ENCODE results near the gene TRIM8. TPM values are rescaled to one million over a fixed set of nuclear protein-coding genes. Genes with fewer than 3 reads are reported as not detected.

TRIM8 gene
- total and polyA plus RNA-seq, 9 of the 15 experiments (the other 6 are each of a cell fraction or from before 2014, with no cell fraction given) = 1.7 to 26.0 (median 9.1) TPM

DNA sequence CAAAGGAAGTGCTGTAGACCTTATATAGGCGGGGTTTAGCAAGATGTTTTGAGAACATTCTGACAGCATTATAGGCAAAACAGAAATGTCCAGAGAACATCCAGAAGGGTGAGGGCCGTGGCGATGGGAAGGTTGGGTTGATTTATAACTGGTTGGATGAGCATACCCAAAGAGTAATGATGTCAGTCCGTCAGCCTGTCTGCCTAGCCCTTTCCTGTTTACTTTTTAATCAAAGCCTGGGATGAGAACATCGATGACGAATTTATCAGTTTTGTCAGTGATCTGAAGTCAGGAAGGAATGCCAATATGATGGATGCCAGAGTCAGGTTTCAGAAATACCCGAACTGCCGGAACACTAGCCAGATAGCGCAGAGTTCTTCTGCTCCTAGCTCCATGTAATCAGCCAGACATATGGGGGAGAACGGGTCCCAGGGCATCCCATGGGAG lies 33.8 kb upstream of the TRIM8 start:
- no peak overlapping the region for H2AFZ ChIP-seq (ENCODE audit: low read depth, low read length)
- ChIA-PET CTCF (ENCODE audit: low intra/inter-chr PET ratio) (no interaction called here), POLR2A (no interaction called here)
- H3K27ac ChIP-seq (ENCODE audit: extremely low read depth, low read depth, low read length) = no peak overlapping the region
- intact Hi-C loops (cut with micrococcal nuclease) = no loop called here
- no peaks in the 10 kb centered on the region for H3K27me3 ChIP-seq (ENCODE audit: control insufficient read depth in 2 of 2, insufficient read depth in 2 of 2, low read length in 2 of 2)
- WGBS (ENCODE audit: insufficient coverage, low coverage, missing lambda C conversion rate) = 79% methylated on average over 9 of the region's 10 CpGs
- no peak overlapping the region for H3K4me3 ChIP-seq
- H3K4me2 ChIP-seq (ENCODE audit: insufficient read depth, low read length) = no peak overlapping the region
- no peak for ATAC-seq
- H4K20me1 ChIP-seq (replicated peaks; ENCODE audit: control insufficient read depth, insufficient read depth, low read length) = no peaks in the 10 kb centered on the region
- peaks cover 0 to 16% of the 10 kb centered on the region in 2 experiments; a peak in 4 of 5 replicates for H3K4me1 ChIP-seq (replicated peaks in 1 of 2; ENCODE audit: control insufficient read depth in 2 of 2, insufficient read depth in 2 of 2, low read length in 2 of 2)
- no peaks in the 10 kb centered on the region for H3K79me2 ChIP-seq (ENCODE audit: control insufficient read depth, insufficient read depth, low read length)
- no peak overlapping the region for H3K9ac ChIP-seq (ENCODE audit: insufficient read depth in 1 of 2, low read depth in 2 of 2, low read length in 2 of 2)
- DNase-seq (ENCODE audit: extremely low read depth in 1 of 4, low spot score in 3 of 4) = no peak
- no peak for FAIRE-seq
- peaks cover 1% of the 10 kb centered on the region; the same call in 1 of the 3 replicates for H3K36me3 ChIP-seq (ENCODE audit: control insufficient read depth, insufficient read depth, low read length)
- no peak for TF ChIP-seq SMAD4 (CRISPR knock-in tag; conservative IDR thresholded peaks at IDR 0.05)
- TF ChIP-seq DACH1 (IDR thresholded peaks at IDR 0.05; ENCODE audit: partially characterized antibody) = no peak
- TF ChIP-seq PHF8 (IDR thresholded peaks at IDR 0.05; ENCODE audit: borderline replicate concordance, low read length) = no peak
- TF ChIP-seq ZNF239 (CRISPR knock-in tag; IDR thresholded peaks at IDR 0.05) = no peak
- TF ChIP-seq ZKSCAN3 (CRISPR knock-in tag; IDR thresholded peaks at IDR 0.05) = no peak
- no peak for TF ChIP-seq NR1H2 (CRISPR knock-in tag; IDR thresholded peaks at IDR 0.05)
- no peak for TF ChIP-seq ELF1 (tag; IDR thresholded peaks at IDR 0.05)
- TF ChIP-seq C11orf30 (IDR thresholded peaks at IDR 0.05; ENCODE audit: low read depth) = no peak
- TF ChIP-seq TRIM24 (IDR thresholded peaks at IDR 0.05) = no peak
- TF ChIP-seq, protein P1, sequence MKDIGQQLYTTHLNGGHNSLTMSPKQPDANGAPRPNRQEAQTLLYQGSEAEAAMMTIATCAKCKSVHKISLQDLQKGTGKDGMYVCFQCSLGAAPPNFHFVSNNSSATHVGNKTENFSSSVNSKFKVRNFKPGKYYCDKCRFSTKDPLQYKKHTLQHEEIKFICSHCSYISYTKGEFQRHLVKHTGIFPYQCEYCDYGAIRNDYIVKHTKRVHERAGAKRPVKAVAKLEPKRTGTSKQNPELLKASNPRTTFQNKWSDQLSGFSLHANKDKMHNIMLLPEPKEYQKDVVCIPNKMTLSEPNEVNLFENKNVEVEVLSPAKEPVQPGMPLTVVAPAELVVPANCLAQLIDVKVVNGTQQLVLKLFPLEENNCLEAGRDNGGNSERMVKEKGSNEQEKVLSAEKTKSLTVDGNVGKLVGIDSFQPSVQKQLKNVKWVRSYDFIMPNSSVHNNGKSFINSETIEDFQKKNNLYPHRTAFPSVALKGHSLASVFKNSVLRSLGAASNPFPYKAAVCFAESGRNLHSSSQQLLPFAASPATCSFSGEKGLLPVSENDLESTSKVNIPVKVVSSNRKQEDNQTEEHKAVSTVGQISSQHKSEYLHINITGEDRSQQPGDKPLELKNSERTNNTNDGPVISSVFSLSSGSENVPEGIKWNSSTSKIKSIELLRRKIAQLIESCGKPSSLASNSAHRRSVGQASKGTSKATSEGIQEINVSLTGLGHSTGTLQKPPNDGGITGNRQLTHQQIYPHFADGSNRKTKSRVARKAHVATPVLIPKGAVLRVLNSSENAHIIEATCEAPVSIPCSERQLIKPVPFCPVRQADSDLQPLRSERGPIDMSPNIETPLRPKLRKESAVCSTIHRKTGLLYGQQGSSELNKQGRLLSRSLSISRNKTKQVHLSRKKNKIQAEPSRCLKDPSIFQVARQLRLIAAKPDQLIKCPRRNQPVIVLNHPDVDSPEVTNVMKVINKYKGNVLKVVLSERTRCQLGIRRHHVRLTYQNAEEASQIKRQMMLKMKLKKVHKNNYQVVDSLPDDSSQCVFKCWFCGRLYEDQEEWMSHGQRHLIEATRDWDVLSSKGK (CRISPR knock-in tag; IDR thresholded peaks at IDR 0.05) = no peak
- TF ChIP-seq CSDE1 (IDR thresholded peaks at IDR 0.05) = no peak
- TF ChIP-seq ZC3H4 (CRISPR knock-in tag; IDR thresholded peaks at IDR 0.05; ENCODE audit: borderline replicate concordance) = no peak
- no peak for TF ChIP-seq U2AF2 (optimal IDR thresholded peaks at IDR 0.05; ENCODE audit: low read depth, low read length)
- TF ChIP-seq POLR2AphosphoS5 (IDR thresholded peaks at IDR 0.05; ENCODE audit: control insufficient read depth, insufficient read depth, low read depth, low read length) = no peak
- TF ChIP-seq NR2F6 (CRISPR knock-in tag; IDR thresholded peaks at IDR 0.05) = no peak
- no peak for TF ChIP-seq GTF2F1 (IDR thresholded peaks at IDR 0.05; ENCODE audit: low read depth, low read length)
- no peak for TF ChIP-seq KLF16 (IDR thresholded peaks at IDR 0.05)
- peaks cover 2% of the 10 kb centered on the region for H3K9me1 ChIP-seq (ENCODE audit: control insufficient read depth, insufficient read depth, low read length)
- in situ Hi-C loops (cut with MboI) = loop anchor here (25.0 kb wide), 1 partner anchor 773 kb away; the partner anchor contains the start of gene KCNIP2
- H3K9me3 ChIP-seq (replicated peaks; ENCODE audit: control insufficient read depth, insufficient read depth, low read depth, low read length) = no peaks in the 10 kb centered on the region
- BruUV-seq (replicated peaks) = no TSS peak
